ENCODE measurements around the gene AUTS2.

The AUTS2 gene

GRCh38 chr7:70420381-70420662, 822.0 kb downstream of the AUTS2 start:
- no peak for DNase-seq (ENCODE audit: low spot score)

- no peak for DNase-seq (ENCODE audit: low spot score)
Measured at GRCh38 chr7:70421319-70421718, 823.0 kb downstream of the AUTS2 start.

GRCh38 chr7:70426249-70426880, 828.1 kb downstream of the AUTS2 start:
- DNase-seq (ENCODE audit: low spot score) = no peak

DNA sequence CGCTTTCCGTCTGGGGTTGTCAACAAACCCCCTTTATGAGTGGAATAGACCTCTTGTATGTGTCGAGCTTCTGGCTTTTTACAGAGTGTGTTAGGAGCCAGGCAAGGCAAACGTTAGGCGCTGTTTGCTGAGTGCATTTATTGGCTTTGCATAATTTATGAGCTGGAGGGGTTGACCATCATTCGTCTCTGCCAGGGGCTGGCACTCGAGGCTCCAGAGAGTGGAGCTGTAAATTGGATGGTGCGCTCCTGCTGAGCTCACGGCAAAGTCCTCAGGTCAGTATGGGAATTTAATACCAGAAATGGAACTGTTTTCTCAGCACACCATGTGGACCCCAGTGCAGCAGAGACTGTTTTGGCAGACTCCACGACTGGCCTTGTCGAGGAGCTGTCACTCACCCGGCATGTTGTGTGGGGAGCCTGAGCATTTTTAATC, 834.3 kb downstream of the AUTS2 start:
- DNase-seq (ENCODE audit: low spot score) = no peak

GRCh38 chr7:70434376-70434775, 836.1 kb downstream of the AUTS2 start:
- DNase-seq (ENCODE audit: low spot score) = no peak

DNA sequence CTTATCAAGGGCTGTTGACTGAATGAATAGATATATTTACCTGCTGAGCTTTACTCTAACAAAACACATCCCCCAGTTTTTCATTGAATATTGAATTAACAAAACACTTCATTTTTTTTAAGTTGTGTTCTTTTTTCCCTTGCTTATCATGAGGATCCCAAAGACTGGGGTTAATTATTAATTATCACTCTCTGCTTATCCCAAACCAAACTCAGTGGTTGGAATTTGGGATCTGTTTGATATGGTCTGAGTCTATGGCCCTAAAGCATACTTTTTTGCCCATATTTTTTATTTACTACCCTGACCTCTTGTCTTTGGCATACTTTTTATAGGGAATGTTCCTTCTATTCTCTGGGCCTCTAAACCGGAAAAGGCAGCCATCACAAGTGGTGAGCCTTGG, 836.5 kb downstream of the AUTS2 start:
- no peak for DNase-seq (ENCODE audit: low spot score)

DNA sequence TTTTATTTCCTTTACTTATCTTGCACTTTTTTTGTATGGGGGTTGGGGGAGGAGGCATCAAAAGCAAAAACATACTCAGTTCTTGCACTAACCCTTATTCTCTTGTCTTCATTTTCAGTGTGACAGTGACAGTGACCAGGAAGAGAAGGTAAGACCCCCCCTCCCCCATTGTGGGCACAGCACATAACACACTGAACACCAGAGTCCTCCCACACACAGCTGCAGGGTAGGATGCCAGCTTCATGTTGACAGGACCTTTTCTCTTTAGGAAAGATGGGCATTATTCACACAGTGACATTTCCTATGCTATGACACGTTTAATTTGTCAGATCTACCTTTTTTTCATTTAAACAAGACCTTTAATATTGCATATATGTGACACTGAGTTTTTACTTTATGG, 837.4 kb downstream of the AUTS2 start:
- DNase-seq (ENCODE audit: low spot score) = no peak

GRCh38 chr7:70436790-70437350, 838.6 kb downstream of the AUTS2 start:
- no peak for DNase-seq (ENCODE audit: low spot score)

- no peak for DNase-seq (ENCODE audit: low spot score)
Measured at GRCh38 chr7:70439651-70440050, 841.4 kb downstream of the AUTS2 start.

DNA sequence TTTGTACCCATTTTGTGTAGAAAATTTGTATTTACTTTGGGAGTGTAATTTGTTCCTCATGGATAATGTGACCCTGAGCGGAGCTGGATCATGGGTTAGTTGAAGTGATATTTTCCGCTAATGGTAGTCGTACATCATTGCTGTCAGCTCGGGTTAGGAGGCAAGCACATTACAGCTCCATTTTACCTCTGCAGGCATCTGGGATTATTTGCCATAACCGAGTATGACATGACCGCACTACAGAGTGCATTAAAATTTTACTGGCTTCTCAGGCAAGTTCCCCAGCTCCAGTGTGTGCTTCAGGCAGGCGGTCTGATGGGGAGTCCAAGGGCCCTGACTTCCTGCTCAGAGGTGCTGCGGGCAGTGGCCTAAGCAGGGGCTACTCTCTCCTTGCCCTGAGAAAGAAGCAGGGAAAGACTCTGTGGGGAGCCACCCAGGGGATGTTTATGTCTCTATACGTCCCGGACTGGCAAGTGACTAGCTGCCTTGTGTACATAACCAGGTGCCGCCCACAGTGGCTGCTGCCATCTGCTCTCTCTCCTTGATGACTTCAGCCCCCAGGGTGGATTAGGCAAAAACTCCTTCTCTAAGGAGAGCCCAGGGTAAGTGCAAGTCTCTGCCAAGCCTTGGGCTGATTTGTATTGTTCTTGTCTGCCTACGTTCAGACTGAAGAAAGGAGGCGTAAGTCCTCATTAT, 848.3 kb downstream of the AUTS2 start:
- no peak for DNase-seq (ENCODE audit: low spot score)

GRCh38 chr7:70448312-70448906, 850.1 kb downstream of the AUTS2 start:
- no peak for DNase-seq (ENCODE audit: low spot score)

DNA sequence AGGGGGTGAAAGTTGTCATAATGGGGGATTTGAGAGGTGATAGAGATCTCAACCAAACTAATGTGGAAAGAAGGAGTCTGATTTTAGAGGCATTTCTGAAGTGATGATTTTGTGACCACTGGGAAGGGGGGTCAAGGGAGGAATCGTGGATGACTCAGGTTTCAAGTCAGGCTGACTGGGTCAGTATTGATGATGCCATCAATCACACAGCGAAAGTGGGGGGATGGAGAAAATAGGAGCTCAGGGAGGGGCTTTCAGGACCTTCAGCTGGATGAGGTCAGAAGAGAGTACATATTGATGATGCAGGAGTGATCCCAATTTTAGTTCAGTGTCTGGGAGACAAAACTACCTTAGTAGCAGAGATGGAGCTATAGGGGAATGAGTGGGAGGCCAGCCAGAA, 852.5 kb downstream of the AUTS2 start:
- DNase-seq (ENCODE audit: low spot score) = no peak

DNA sequence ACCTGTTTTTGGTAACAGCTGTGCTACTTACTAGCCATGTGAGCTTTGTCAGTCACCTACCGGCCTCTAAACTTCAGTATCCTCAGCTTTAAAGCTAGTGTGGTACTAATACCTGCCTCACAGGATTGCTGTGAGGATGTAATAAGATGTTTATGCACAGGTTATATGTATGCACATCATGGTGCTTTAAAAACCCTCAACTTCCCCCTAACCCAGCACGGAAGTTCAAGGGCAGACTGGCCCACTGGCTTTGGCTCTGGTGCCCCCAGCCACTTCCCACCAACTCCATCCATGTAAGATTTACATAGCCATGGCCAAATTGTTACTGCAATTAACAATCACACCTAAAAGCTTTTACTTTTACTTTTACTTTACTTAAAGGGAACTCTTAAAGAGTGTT, 857.6 kb downstream of the AUTS2 start:
- DNase-seq (ENCODE audit: low spot score) = no peak

DNA sequence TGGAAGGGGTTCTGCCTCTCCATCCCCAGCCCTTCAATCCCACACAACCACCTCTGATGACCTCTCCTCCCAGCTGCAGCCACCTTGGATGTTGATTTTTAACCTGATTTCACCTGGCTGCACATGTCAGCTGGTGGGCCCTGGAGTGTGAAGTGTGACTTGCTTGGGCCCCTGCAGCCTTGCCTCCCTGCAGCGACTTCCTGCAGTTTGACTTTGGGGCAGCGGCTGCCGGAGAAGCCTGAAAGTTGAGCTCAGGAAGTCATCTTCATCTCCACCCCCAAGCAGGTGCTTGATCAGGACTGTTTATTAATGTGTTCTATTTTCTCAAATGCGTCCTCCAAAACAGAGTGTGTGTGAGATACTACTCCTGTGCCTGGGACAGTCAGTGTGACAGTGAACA, 858.4 kb downstream of the AUTS2 start:
- no peak for DNase-seq (ENCODE audit: low spot score)

GRCh38 chr7:70457482-70457881, 859.2 kb downstream of the AUTS2 start:
- no peak for DNase-seq (ENCODE audit: low spot score)

DNA sequence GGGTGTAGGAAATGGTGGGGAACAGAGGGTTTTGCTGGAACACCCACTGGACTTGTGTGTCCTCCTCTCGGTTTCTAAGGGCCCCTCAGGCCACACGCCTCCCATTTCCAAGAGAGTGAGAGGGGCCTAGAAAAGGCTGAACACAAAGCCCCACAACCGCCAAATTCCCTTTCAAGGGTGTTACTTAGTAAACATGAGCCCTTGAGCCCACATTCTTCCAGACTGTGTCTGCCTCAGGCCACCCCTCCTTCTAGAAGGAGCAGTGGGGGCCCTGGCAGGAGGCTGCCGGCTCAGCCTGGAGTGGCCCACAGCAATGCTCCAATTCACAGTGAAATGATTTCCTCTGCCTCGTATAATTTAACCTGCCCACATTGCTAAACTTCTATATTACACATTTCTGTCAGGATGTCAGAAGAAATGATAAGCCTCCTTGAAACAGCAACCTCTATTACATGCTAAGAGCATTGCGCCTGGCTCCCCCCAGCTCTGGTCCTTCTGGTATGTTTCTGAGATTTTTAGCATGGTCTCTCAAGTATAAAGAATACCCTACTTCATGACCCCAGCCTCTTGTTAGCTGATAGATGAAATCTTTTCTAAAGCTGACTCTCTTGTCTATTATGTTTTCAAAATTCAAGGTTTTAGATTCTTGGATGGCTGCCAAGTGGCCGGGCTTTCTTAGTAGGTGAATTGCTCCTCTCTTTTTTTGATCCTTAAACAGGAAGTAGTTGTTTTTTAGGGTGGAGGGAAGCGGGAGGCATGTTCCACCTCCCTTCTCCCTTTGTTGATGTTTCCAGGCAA, 859.8 kb downstream of the AUTS2 start:
- DNase-seq (ENCODE audit: low spot score) = no peak

GRCh38 chr7:70458745-70459144, 860.5 kb downstream of the AUTS2 start:
- DNase-seq (ENCODE audit: low spot score) = no peak

DNA sequence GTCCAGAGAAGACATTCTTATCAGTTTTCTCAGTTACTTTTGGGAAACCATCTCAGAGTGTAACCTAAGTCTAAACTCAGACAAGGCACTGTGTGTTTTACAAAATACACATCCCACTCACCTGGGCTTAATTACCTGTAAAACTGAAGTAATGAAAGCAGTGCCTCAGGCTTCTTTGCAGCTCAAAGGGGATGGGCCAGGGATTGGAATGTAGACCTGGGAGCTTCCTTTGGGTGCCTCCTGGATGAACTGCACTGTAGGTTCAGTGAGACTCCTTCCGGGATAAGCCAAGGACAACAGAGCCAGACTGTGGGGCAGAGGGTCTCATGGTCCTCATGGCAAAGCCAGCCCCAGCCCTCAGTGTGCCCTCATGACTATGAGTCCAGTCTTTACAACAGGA, 861.3 kb downstream of the AUTS2 start:
- DNase-seq (ENCODE audit: low spot score) = no peak

GRCh38 chr7:70460071-70460470, 861.8 kb downstream of the AUTS2 start:
- no peak for DNase-seq (ENCODE audit: low spot score)

- DNase-seq (ENCODE audit: low spot score) = no peak
Measured at GRCh38 chr7:70460562-70460961, 862.3 kb downstream of the AUTS2 start.

- DNase-seq (ENCODE audit: low spot score) = no peak
Measured at GRCh38 chr7:70463352-70463938, 865.2 kb downstream of the AUTS2 start.

- no peak for DNase-seq (ENCODE audit: low spot score)
Measured at GRCh38 chr7:70466725-70467364, 868.6 kb downstream of the AUTS2 start.

Measured in COLO829 (cell line).